Psoas muscle (tissue), 8 donors: Measurements from ENCODE around the gene ZNF302. TPM values are rescaled to one million over a fixed set of nuclear protein-coding genes. Genes with fewer than 3 reads are reported as not detected.

Source experiments
- ATAC-seq, 4 donors: fragments of 200-7000 bp; cut with Tn5 transposase; one replicate each; pipeline ENCODE4 v1.9.1; 2020; ENCODE audit warnings: moderate library complexity in 3 of 4, mild to moderate bottlenecking in 2 of 4
- DNase-seq, 2 donors: peaks; one replicate each; pipeline ENCODE4 v3.0.0-alpha.2; 2020
- H3K27ac ChIP-seq: fragments of 200-600 bp; one replicate; pipeline ENCODE4 v1.8.0; 2022
- H3K27me3 ChIP-seq, 3 donors: fragments of 200-600 bp in 1 of 3; one replicate each; pipeline versions ENCODE4 v1.6.1 to v1.8.0; 2013 to 2022; ENCODE audit warnings: low read length in 2 of 3, mild to moderate bottlenecking in 2 of 3, moderate library complexity in 1 of 3; ENCODE audit not compliant: insufficient read depth in 3 of 3
- H3K36me3 ChIP-seq, 2 donors: fragments of 200-600 bp in 1 of 2; one replicate each; pipeline versions ENCODE4 v1.6.1 to v1.8.0; 2013 to 2022; ENCODE audit warnings: low read depth in 1 of 2, mild to moderate bottlenecking in 1 of 2, moderate library complexity in 1 of 2; ENCODE audit not compliant: insufficient read depth in 1 of 2
- H3K4me1 ChIP-seq: fragments of 200-600 bp; one replicate; pipeline ENCODE4 v1.8.0; 2022
- H3K4me3 ChIP-seq: fragments of 200-600 bp; one replicate; pipeline ENCODE4 v1.8.0; 2022; ENCODE audit warnings: mild to moderate bottlenecking
- H3K9me3 ChIP-seq: fragments of 200-600 bp; one replicate; pipeline ENCODE4 v1.8.0; 2022
- WGBS, 3 donors: extraction: QIAGEN DNeasy Blood & Tissue Kit; methylation state at CpG; one replicate each; pipeline versions ENCODE4 v1.1.6 to v1.1.7; 2013; 5-methylcytosine and 5-hydroxymethylcytosine counted together
- intact Hi-C, 2 donors: fragments of 100-400 bp; cut with DNase I; formaldehyde crosslinking; loops; one replicate each; pipeline versions ENCODE4 v1.11.0 to v1.14.2; 2022
- polyA plus RNA-seq, 3 donors: library from polyadenylated mRNA; stranded (reverse); fragments of 200-250 nt; gene quantifications; one replicate each; pipeline ENCODE4 v1.2.3, GENCODE V29; 2013
- total RNA-seq, 4 donors: library from RNA; stranded (reverse); fragmentation: NEBNext Ultra II Directional in 2 of 4; extraction: Animal tissue kit (Norgen Biotek cat#: 25700) in 2 of 4; gene quantifications; one replicate each; pipeline versions ENCODE4 v1.2.1 to v1.2.4, GENCODE V29; 2021 to 2023
- TF ChIP-seq, protein P1 (sequence below): fragments of 200-600 bp; IDR thresholded peaks from one replicate; pipeline ENCODE4 v1.8.0; 2022; ENCODE audit warnings: antibody characterized with exemption
- donor health status: healthy with polysubstance abuse.
- donor health status: DM: no; HTN: no; CAD: no; lungs with moderate emphysema.
- donor health status: Bipolar disorder and iron deficiency.
- donor health status: healthy.
- donor health status: DM: yes; HTN: yes; CAD: no.
- donor health status: DM: no; HTN: no; CAD: no.
- donor health status: DM: no; HTN: no; CAD: no.
- donor health status: DM: yes; HTN: yes; CAD: no.

ZNF302 gene
- total and polyA plus RNA-seq, 7 donors, result 20.4 to 86.3 (median 25.6) TPM

DNA sequence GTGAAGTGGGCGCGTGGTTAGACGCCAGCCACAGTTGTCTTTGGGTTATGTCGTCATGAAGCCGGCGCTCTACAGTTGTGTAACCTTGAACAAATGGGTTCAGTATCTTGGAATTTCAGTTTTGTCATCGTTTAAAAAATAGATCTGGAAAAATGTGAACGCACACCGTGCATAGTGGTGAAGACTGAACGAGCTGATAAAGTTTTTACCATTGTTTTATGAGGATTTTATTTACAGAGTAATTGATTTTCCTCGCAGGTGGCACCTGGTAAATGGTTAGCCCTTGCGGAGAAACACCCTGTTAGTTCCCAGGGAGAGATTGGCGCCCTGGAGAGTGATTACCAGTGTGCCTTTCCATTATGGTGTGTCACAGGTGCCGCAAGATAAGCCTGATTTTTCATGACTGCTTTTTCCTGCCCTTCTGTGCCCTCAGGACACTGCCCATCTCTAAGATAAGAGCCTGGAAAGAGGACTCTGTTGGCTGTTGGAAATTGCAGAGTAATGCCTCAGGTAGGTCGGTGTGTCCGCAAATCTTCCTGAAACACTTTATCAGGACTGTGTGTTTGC, 57.1 kb downstream of the ZNF302 start:
- peaks cover 11 to 42% of the 10 kb centered on the region in 2 donors for H3K36me3 ChIP-seq
- intact Hi-C loops, result loop anchor here (5.0 to 10.0 kb wide), 2 partner anchors 38 to 60 kb away; partner anchors contain the start of genes SCGB2B2 (in 1 of the 2), ZNF302 (in 1 of the 2) and ZNF599 (in 1 of the 2)
- DNase-seq (no peak), ATAC-seq (no peak)
- H3K9me3 ChIP-seq, result peaks cover 6% of the 10 kb centered on the region
- no peaks in the 10 kb centered on the region for H3K27me3 ChIP-seq
- peak overlapping the region; percentile 96 for H3K27ac ChIP-seq
- WGBS, 3 donors, result 12% methylated on average over 16 of the region's 16 CpGs
- peak overlapping the region; percentile 71 for H3K4me3 ChIP-seq
- peaks cover 19% of the 10 kb centered on the region for H3K4me1 ChIP-seq
- TF ChIP-seq, protein P1, sequence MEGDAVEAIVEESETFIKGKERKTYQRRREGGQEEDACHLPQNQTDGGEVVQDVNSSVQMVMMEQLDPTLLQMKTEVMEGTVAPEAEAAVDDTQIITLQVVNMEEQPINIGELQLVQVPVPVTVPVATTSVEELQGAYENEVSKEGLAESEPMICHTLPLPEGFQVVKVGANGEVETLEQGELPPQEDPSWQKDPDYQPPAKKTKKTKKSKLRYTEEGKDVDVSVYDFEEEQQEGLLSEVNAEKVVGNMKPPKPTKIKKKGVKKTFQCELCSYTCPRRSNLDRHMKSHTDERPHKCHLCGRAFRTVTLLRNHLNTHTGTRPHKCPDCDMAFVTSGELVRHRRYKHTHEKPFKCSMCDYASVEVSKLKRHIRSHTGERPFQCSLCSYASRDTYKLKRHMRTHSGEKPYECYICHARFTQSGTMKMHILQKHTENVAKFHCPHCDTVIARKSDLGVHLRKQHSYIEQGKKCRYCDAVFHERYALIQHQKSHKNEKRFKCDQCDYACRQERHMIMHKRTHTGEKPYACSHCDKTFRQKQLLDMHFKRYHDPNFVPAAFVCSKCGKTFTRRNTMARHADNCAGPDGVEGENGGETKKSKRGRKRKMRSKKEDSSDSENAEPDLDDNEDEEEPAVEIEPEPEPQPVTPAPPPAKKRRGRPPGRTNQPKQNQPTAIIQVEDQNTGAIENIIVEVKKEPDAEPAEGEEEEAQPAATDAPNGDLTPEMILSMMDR, result no peak

Other genes starting within 250 kb of the ZNF302 start
- gene UBA2, start 249.3 kb upstream of the ZNF302 start, total RNA-seq, result 100 to 1,000 TPM in 2 of 4 donors, 10 to 100 TPM in 2; 78.1 to 126 (median 106) TPM
- gene UBA2, start 249.3 kb upstream of the ZNF302 start, polyA plus RNA-seq, result 10 to 100 TPM; 65.5 to 88.5 (median 70.6) TPM
- gene WTIP, start 195.9 kb upstream of the ZNF302 start, total RNA-seq, result 10 to 100 TPM in 1 of 4 donors, 1 to 10 TPM in 3; 2.9 to 21.4 (median 5.6) TPM
- gene WTIP, start 195.9 kb upstream of the ZNF302 start, polyA plus RNA-seq, result 1 to 10 TPM; 2.6 to 2.9 (median 2.7) TPM
- 1 to 10 TPM in 1 of 4 donors, under 1 TPM in 3; 0.17 to 1.0 (median 0.41) TPM for gene SCGB2B2, start 519 bp upstream of the ZNF302 start, total RNA-seq
- 1 to 10 TPM in 1 of 3 donors, under 1 TPM in 2; 0.13 to 1.1 (median 0.14) TPM for gene SCGB2B2, start 519 bp upstream of the ZNF302 start, polyA plus RNA-seq
- 10 to 100 TPM; 15.4 to 21.2 (median 17.9) TPM for gene ZNF181, start 56.6 kb downstream of the ZNF302 start, total RNA-seq
- 10 to 100 TPM in 2 of 3 donors, 1 to 10 TPM in 1; 7.8 to 47.2 (median 22.6) TPM for gene ZNF181, start 56.6 kb downstream of the ZNF302 start, polyA plus RNA-seq
- gene ZNF599, start 95.5 kb downstream of the ZNF302 start, total RNA-seq, result 1 to 10 TPM; 1.7 to 3.8 (median 2.8) TPM
- gene ZNF599, start 95.5 kb downstream of the ZNF302 start, polyA plus RNA-seq, result 1 to 10 TPM; 1.6 to 5.6 (median 2.6) TPM
- gene ZNF30, start 249.2 kb downstream of the ZNF302 start, total RNA-seq, result 1 to 10 TPM in 3 of 4 donors, under 1 TPM in 1; 0.86 to 2.1 (median 1.6) TPM
- 1 to 10 TPM in 2 of 3 donors, under 1 TPM in 1; 0.91 to 6.6 (median 1.9) TPM for gene ZNF30, start 249.2 kb downstream of the ZNF302 start, polyA plus RNA-seq